AG08396 (cell line): ENCODE results near the gene MAGI2.
"Not testable (repeated sequence)": the region's sequence is repeated elsewhere in the genome, so short reads cannot be mapped to it uniquely, and the experiment has no call there.

Source experiments
- DNase-seq: peaks from one replicate; pipeline ENCODE4 v3.0.0; 2012; ENCODE audit warnings: low spot score, mixed read lengths

Gene MAGI2

DNA sequence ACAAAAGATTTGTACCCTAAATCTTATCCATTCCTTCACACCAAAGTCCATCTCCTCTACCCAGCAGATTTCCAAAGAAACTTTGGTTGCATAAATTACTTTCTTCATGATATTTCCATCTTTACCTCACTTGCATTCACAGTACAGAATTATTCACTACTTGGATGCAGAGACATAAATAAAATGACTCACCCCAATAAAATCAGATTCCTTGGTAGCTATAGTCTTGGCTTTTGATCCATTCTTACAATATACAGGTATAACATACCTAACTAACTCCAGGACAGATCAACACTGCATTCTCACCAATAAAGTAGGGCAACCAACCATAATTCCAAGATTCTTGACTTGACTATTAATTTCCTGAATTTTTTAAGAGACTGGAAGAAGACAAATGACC, 815.1 kb downstream of the MAGI2 start:
- no peak for DNase-seq

DNA sequence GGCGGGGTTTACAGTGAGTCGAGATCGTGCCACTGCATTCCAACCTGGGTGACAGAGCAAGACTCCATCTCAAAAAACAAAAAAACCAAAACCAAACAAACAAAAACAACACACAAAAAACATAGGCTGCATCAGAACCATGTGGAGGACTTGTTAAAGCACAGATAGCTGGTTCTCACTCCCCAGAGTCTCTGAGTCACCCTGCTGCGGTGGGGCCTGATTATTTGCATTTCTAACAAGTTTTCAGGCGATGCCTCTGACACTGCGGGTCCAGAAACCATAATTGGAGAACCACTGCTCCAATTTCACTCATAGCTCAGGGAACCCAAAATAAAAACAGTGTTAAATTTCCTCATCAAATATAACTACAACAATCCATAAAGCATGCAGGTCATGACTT, 816.7 kb downstream of the MAGI2 start:
- no peak for DNase-seq

GRCh38 chr7:78635026-78635793, 818.3 kb downstream of the MAGI2 start:
- DNase-seq, result no peak

DNA sequence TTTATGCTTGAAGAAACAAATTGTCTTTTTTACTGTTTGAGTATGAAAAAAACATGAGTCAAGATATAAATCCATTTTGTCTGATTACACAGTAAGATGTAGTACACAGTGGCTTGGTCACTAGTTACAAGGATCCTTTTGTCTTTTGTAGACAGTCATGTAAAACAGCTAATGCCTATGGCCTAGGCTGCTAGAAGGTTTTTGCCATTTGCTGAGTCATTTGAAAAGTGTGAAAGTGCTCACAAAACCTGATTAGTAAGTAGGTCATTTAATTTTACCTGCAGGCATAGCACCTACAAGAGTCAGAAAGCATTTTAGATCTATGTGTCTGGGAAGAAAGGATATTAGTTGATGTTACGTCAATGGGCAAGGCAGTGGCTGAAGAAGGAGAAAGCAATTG, 819.4 kb downstream of the MAGI2 start:
- no peak for DNase-seq

- DNase-seq, result no peak
Measured at GRCh38 chr7:78620920-78621319, 832.5 kb downstream of the MAGI2 start.

GRCh38 chr7:78616539-78616938, 836.9 kb downstream of the MAGI2 start:
- no peak for DNase-seq

- DNase-seq, result no peak
Measured at GRCh38 chr7:78609281-78609680, 844.2 kb downstream of the MAGI2 start.

DNA sequence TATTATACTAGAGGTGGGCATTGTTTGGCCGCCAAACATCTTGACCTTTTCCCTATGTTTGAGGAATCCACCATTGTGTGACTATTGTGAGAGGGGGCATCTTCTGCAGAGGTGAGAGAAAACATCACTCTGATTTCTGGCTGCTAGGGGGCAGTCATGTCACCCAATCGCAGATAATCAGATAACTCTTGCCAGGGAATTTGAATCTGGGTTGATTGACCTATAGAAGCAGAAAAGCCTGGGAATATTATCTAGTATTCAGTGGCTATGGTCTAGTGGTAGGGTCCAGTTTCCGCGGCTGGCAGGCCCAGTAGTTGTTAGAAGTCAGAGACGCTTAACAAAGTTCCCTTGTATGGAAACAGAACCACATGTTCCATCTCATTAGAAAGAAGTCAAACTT, 846.4 kb downstream of the MAGI2 start:
- no peak for DNase-seq

- no peak for DNase-seq
Measured at GRCh38 chr7:78605119-78605518, 848.3 kb downstream of the MAGI2 start.

DNA sequence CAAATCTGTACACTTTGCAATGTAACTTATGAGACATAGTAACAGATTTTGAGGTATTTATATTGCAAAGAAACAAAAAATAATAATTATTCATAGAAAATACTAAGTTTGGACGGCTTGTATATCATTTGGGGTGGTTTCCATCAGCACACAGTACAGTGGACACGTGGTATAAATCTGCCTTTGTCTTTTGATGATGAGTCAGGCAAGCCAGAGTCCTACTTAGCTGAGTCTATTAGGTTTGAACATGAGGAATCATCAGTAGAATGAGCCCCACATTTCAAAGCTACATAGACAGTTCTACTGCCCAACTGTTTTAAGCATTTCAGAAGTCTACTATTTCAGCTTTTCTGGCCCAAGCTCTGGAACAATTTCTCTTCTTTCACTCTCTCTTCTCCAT, 851.7 kb downstream of the MAGI2 start:
- DNase-seq, result no peak

- no peak for DNase-seq
Measured at GRCh38 chr7:78594156-78594555, 859.3 kb downstream of the MAGI2 start.

DNA sequence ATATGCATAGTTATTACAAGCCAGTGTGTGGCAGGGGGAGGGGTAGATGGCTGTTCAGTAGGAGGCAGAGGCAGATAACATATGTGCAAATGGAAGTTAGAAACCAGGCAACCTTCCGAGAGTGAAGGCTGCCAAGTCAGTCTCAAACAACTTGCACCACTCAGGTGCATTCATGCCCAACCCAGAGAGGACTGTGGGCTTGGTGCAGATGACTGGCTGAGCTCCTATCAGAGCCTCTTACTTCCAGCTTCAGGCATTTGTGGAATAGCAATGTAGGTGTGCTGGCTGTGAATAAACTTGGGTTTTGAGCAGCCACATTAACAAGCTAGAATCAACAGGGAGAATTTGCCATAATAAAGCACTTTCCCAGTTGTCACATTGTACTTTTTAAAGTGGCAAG, 865.1 kb downstream of the MAGI2 start:
- no peak for DNase-seq

- no peak for DNase-seq
Measured at GRCh38 chr7:78587443-78588044, 865.9 kb downstream of the MAGI2 start.

DNA sequence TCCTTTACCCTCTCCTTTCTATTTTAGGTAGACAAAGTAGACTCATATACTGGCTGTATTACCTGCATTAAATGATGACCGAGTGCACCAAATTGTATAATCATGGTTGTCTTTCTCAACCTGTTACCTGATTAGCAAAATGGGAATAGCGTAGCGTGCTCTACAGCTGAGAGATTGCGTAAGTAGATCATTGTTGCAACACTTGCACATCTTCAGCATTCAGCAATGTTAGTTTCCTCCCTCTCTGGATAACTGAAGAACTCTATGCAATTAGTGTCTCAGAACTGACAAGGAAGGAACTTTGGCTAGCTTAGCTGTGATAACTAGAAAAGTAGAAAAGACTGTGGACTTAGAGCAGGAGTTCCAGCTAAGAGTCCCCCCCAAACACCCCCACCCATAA, 867.5 kb downstream of the MAGI2 start:
- DNase-seq, result no peak

GRCh38 chr7:78578686-78579085, 874.8 kb downstream of the MAGI2 start:
- no peak for DNase-seq

DNA sequence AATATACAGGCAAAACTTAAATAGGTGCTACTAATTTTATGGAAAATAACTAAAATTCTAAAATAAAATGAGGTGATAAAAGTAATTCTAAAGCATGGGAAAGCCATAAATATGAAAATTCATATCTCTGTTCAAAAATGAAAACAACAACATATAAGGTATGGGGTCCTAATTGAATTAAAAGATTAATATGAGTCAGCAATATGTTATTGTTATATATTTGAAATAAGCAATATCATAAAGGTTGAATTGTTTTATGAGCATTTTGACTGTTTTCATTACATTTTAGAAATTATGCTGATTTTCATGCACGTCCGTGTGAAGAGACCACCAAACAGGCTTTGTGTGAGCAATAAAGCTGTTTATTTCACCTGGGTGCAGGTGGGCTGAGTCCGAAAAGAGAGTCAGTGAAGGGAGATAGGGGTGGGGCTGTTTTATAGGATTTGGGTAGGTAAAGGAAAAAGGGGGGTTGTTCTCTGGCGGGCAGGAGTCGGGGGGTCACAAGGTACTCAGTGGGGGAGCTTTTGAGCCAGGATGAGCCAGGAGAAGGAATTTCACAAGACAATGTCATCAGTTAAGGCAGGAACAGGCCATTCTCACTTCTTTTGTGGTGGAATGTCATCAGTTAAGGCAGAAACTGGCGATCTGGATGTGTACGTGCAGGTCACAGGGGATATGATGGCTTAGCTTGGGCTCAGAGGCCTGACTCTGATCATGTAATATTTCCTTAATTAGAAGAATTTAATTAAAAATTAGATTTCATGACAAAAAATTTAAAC, 876.1 kb downstream of the MAGI2 start:
- not testable (repeated sequence) for DNase-seq

GRCh38 chr7:78576236-78576635, 877.2 kb downstream of the MAGI2 start:
- DNase-seq, result peak; percentile 11

GRCh38 chr7:78571292-78571691, 882.2 kb downstream of the MAGI2 start:
- DNase-seq, result no peak

- DNase-seq, result no peak
Measured at GRCh38 chr7:78568690-78569089, 884.8 kb downstream of the MAGI2 start.

- DNase-seq, result no peak
Measured at GRCh38 chr7:78567836-78568235, 885.6 kb downstream of the MAGI2 start.

GRCh38 chr7:78565784-78566183, 887.7 kb downstream of the MAGI2 start:
- no peak for DNase-seq

GRCh38 chr7:78563191-78563590, 890.3 kb downstream of the MAGI2 start:
- DNase-seq, result no peak

DNA sequence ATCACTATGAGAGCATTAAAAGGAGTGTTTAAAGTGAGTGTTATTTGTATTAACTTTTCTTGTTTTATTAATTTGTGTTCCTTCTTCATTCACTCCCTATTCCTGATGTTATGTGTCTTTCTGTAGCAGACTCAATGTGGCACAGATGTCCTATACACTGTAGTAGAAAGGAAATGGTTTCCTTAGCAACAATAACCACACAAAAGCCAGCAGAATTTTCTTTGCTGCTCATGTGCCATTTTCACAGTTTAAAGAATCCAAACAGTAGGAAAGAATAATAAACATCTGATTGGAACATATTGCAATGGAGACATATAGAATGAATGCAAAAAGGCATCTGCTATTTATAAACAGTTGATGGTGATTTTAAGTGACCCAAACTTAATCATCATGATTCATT, 891.3 kb downstream of the MAGI2 start:
- no peak for DNase-seq
